Measurements from ENCODE around the gene AKAP13.

GRCh38 chr15:85583923-85584390 lies 203.6 kb downstream of the AKAP13 start:
- TF ChIP-seq CTCF (IDR thresholded peaks at IDR 0.05), result no peak
- TF ChIP-seq POLR2A (IDR thresholded peaks at IDR 0.05), result no peak
